ENCODE data around the gene TMEM158. TPM values are rescaled to one million over a fixed set of nuclear protein-coding genes. Genes with fewer than 3 reads are reported as not detected.

Gene TMEM158
- total and polyA plus RNA-seq, 11 donors = 0.31 to 3.3 (median 0.58) TPM

GRCh38 chr3:45261333-45262110, 35.4 kb upstream of the TMEM158 start:
- ATAC-seq (no peak), DNase-seq (no peak)
- Histone ChIP-seq H3K27ac (no peak overlapping the region), H3K4me1 (no peaks in the 10 kb centered on the region), H3K27me3 (peaks cover 0 to 6% (median 0%) of the 10 kb centered on the region in 9 donors), H3K9me3 (no peaks in the 10 kb centered on the region), H3K4me3 (no peak overlapping the region), H3K36me3 (no peaks in the 10 kb centered on the region)
- 58 to 70% (median 63%) methylated on average over 6 of the region's 6 CpGs for WGBS, 4 donors
- TF ChIP-seq POLR2A (IDR thresholded peaks at IDR 0.05) = no peak
- TF ChIP-seq, protein P1, sequence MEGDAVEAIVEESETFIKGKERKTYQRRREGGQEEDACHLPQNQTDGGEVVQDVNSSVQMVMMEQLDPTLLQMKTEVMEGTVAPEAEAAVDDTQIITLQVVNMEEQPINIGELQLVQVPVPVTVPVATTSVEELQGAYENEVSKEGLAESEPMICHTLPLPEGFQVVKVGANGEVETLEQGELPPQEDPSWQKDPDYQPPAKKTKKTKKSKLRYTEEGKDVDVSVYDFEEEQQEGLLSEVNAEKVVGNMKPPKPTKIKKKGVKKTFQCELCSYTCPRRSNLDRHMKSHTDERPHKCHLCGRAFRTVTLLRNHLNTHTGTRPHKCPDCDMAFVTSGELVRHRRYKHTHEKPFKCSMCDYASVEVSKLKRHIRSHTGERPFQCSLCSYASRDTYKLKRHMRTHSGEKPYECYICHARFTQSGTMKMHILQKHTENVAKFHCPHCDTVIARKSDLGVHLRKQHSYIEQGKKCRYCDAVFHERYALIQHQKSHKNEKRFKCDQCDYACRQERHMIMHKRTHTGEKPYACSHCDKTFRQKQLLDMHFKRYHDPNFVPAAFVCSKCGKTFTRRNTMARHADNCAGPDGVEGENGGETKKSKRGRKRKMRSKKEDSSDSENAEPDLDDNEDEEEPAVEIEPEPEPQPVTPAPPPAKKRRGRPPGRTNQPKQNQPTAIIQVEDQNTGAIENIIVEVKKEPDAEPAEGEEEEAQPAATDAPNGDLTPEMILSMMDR (IDR thresholded peaks at IDR 0.05) = no peak
- intact Hi-C loops (cut with DNase I) = no loop called here

- H3K9me3 ChIP-seq = no peaks in the 10 kb centered on the region
These were observed 33.0 kb upstream of the TMEM158 start for GRCh38 chr3:45259133-45259532.

DNA sequence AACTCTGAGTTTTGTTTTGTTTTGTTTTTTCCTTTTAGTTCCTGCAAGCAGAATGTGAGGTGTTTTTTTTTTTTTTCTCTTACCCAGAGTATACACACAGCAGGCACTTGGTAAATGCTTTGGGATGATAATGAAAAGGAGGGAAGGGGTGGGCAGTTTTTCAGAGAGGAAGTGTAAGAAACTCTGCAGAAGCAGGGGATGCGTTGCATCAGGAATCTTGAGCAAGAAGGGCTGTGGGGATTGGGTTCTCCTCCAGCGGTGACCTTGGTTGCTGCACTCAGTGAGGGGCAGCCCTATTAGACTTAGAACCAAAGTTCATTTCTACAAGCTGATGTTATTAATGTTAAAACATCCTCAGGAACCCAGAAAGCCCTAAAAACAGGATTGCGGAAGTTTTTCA, 32.2 kb upstream of the TMEM158 start:
- Histone ChIP-seq H3K27ac (no peak overlapping the region), H3K9me3 (no peaks in the 10 kb centered on the region), H3K4me1 (no peaks in the 10 kb centered on the region), H3K36me3 (no peaks in the 10 kb centered on the region), H3K4me3 (no peak overlapping the region), H3K27me3 (peaks cover 0 to 6% (median 0%) of the 10 kb centered on the region in 9 donors)
- intact Hi-C loops (cut with DNase I) = no loop called here
- no peak for ATAC-seq
- no peak for DNase-seq
- WGBS, 4 donors = 66 to 74% (median 68%) methylated on average over 3 of the region's 3 CpGs
- TF ChIP-seq, protein P1 (IDR thresholded peaks at IDR 0.05) = no peak
- no peak for TF ChIP-seq POLR2A (IDR thresholded peaks at IDR 0.05)

More at GRCh38 chr3:45259133-45259532, 33.0 kb upstream of the TMEM158 start:
- Histone ChIP-seq H3K27me3 (peaks cover 0 to 6% (median 0%) of the 10 kb centered on the region in 9 donors), H3K4me3 (no peak overlapping the region), H3K36me3 (no peaks in the 10 kb centered on the region), H3K27ac (no peak overlapping the region), H3K4me1 (no peaks in the 10 kb centered on the region)
- no peak for DNase-seq
- intact Hi-C loops (cut with DNase I) = no loop called here
- no peak for ATAC-seq
- TF ChIP-seq, protein P1 (IDR thresholded peaks at IDR 0.05) = no peak
- no peak for TF ChIP-seq POLR2A (IDR thresholded peaks at IDR 0.05)

GRCh38 chr3:45253316-45253715, 27.2 kb upstream of the TMEM158 start:
- ATAC-seq = no peak
- TF ChIP-seq POLR2A (IDR thresholded peaks at IDR 0.05) = no peak
- TF ChIP-seq, protein P1 (IDR thresholded peaks at IDR 0.05) = no peak
- no peaks in the 10 kb centered on the region for H3K27me3 ChIP-seq
- DNase-seq = no peak
- no peak overlapping the region for H3K27ac ChIP-seq
- no peaks in the 10 kb centered on the region for H3K36me3 ChIP-seq
- no peak overlapping the region for H3K4me3 ChIP-seq
- no peaks in the 10 kb centered on the region for H3K4me1 ChIP-seq
- no peaks in the 10 kb centered on the region for H3K9me3 ChIP-seq
- intact Hi-C loops (cut with DNase I) = no loop called here
- 84 to 91% (median 88%) methylated on average over 3 of the region's 3 CpGs for WGBS, 4 donors

Data from heart left ventricle (tissue), 16 donors.